Osteoblast (primary cell): Measurements from ENCODE around the gene CEACAM16. TPM values are rescaled to one million over a fixed set of nuclear protein-coding genes. Genes with fewer than 3 reads are reported as not detected.
"Not testable (repeated sequence)": the region's sequence is repeated elsewhere in the genome, so short reads cannot be mapped to it uniquely, and the experiment has no call there.

Experiments
- DNase-seq: peaks from one replicate; pipeline ENCODE4 v3.0.0; 2011; ENCODE audit warnings: low spot score, mixed read lengths; ENCODE audit not compliant: insufficient read length; ENCODE audit errors: missing footprints
- H2AFZ ChIP-seq: 2 replicates; pipeline ENCODE4 v1.6.0; 2011; ENCODE audit warnings: mild to moderate bottlenecking, low read length
- H3K27ac ChIP-seq: 2 replicates; pipeline ENCODE4 v1.5.1; 2011; ENCODE audit warnings: mild to moderate bottlenecking, low read depth, low read length, moderate library complexity
- H3K27me3 ChIP-seq: 2 replicates; pipeline ENCODE4 v1.6.0; 2012; ENCODE audit warnings: mild to moderate bottlenecking, control low read depth, inconsistent platforms, low read length, moderate library complexity; ENCODE audit not compliant: insufficient read depth
- H3K36me3 ChIP-seq: 2 replicates; pipeline ENCODE4 v1.5.1; 2011; ENCODE audit warnings: mild to moderate bottlenecking, low read length, control low read depth, moderate library complexity; ENCODE audit not compliant: insufficient read depth
- H3K4me1 ChIP-seq: 2 replicates; pipeline ENCODE4 v1.5.1; 2011; ENCODE audit warnings: mild to moderate bottlenecking, low read length, control low read depth, moderate library complexity; ENCODE audit not compliant: insufficient read depth
- H3K4me2 ChIP-seq: 2 replicates; pipeline ENCODE4 v1.6.0; 2011; ENCODE audit warnings: mild to moderate bottlenecking, low read length; ENCODE audit not compliant: insufficient read depth
- H3K4me3 ChIP-seq: fragments of 200-600 bp; sonication (generic); 3 replicates; pipeline ENCODE4 v1.5.1; 2012; ENCODE audit warnings: mild to moderate bottlenecking, low read length, inconsistent platforms; ENCODE audit not compliant: insufficient read depth
- H3K79me2 ChIP-seq: 2 replicates; pipeline ENCODE4 v1.6.0; 2012; ENCODE audit warnings: mild to moderate bottlenecking, low read length, control low read depth, inconsistent platforms; ENCODE audit not compliant: insufficient read depth
- H3K9me3 ChIP-seq: 2 replicates; pipeline ENCODE4 v1.5.1; 2011; ENCODE audit warnings: low read depth, low read length, control low read depth
- H4K20me1 ChIP-seq: 2 replicates; pipeline ENCODE4 v1.6.0; 2012; ENCODE audit warnings: mild to moderate bottlenecking, low read length, control low read depth; ENCODE audit not compliant: insufficient read depth
- total RNA-seq: library from RNA; depleted of rRNA; stranded (reverse); fragments of >200 nt; gene quantifications from 2 replicates; pipeline ENCODE4 v1.2.3, GENCODE V29; 2012
- TF ChIP-seq, protein P1 (sequence below): IDR thresholded peaks from 2 replicates; pipeline ENCODE4 v1.5.1; 2011; ENCODE audit warnings: mild to moderate bottlenecking, low read depth, low read length, moderate library complexity; ENCODE audit errors: extremely low read depth

The CEACAM16 gene
- total RNA-seq, 1 donor, result not detected

DNA sequence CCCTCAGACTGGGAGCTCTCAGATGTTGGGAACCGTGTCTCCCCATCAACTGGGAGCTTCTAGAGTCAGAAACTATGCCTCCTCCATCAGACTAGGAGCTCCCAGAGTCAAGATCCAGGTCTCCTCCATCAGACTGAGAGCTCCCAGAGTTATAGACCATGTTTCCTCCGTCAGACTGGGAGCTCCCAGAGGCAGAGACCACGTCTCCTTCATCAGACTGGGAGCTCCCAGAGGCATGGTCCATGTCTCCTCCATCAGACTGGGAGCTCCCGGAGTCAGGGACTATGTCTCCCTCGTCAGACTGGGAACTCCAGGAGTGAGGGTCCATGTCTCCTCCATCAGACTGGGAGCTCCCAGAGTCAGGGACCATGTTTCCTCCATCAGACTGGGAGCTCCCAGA lies 10.0 kb downstream of the CEACAM16 start:
- Histone ChIP-seq H3K4me3 (no peak overlapping the region), H4K20me1 (no peaks in the 10 kb centered on the region), H3K9me3 (no peaks in the 10 kb centered on the region), H3K4me2 (no peak overlapping the region), H3K27ac (no peak overlapping the region), H3K79me2 (no peaks in the 10 kb centered on the region), H2AFZ (no peak overlapping the region), H3K27me3 (no peaks in the 10 kb centered on the region), H3K36me3 (no peaks in the 10 kb centered on the region), H3K4me1 (no peaks in the 10 kb centered on the region)
- TF ChIP-seq, protein P1, sequence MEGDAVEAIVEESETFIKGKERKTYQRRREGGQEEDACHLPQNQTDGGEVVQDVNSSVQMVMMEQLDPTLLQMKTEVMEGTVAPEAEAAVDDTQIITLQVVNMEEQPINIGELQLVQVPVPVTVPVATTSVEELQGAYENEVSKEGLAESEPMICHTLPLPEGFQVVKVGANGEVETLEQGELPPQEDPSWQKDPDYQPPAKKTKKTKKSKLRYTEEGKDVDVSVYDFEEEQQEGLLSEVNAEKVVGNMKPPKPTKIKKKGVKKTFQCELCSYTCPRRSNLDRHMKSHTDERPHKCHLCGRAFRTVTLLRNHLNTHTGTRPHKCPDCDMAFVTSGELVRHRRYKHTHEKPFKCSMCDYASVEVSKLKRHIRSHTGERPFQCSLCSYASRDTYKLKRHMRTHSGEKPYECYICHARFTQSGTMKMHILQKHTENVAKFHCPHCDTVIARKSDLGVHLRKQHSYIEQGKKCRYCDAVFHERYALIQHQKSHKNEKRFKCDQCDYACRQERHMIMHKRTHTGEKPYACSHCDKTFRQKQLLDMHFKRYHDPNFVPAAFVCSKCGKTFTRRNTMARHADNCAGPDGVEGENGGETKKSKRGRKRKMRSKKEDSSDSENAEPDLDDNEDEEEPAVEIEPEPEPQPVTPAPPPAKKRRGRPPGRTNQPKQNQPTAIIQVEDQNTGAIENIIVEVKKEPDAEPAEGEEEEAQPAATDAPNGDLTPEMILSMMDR, result no peak
- DNase-seq, result no peak

DNA sequence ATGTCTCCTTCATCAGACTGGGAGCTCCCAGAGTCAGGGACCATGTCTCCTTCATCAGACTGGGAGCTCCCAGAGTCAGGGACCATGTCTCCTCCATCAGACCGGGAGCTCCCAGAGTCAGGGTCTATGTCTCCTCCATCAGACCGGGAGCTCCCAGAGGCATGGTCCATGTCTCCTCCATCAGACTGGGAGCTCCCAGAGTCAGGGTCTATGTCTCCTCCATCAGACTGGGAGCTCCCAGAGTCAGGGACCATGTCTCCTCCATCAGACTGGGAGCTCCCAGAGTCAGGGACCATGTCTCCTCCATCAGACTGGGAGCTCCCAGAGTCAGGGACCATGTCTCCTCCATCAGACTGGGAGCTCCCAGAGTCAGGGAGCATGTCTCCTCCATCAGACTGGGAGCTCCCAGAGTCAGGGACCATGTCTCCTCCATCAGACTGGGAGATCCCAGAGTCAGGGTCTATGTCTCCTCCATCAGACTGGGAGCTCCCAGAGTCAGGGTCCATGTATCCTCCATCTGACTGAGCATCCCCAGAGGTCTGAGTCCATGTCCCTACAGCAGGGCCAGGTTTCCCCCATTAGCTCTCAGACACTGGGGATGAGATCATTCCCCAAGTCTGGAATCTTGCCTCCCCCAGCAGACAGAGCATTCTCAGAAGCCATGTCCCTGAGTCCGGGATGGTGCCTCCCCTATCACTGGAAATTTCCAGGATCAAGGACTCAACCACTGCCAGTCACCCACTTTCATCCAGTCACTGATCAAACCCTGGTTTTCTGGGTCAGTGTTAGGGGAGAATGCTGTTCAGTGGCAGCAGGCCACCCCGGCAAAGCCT lies 10.7 kb downstream of the CEACAM16 start:
- peak; percentile 80 for DNase-seq
- H3K79me2 ChIP-seq, H3K9me3 ChIP-seq, H3K27ac ChIP-seq, H4K20me1 ChIP-seq, H3K4me1 ChIP-seq, H3K4me3 ChIP-seq, H2AFZ ChIP-seq, H3K4me2 ChIP-seq, H3K27me3 ChIP-seq, H3K36me3 ChIP-seq: not testable (repeated sequence)

- Histone ChIP-seq H2AFZ (no peak overlapping the region), H3K36me3 (no peaks in the 10 kb centered on the region)
Measured at GRCh38 chr19:44710483-44710882, 11.5 kb downstream of the CEACAM16 start.

GRCh38 chr19:44712864-44713515 lies 14.0 kb downstream of the CEACAM16 start:
- H3K4me3 ChIP-seq, result no peak overlapping the region
- H3K79me2 ChIP-seq, result no peaks in the 10 kb centered on the region
- no peak overlapping the region for H3K4me2 ChIP-seq
- H2AFZ ChIP-seq, result no peak overlapping the region
- no peak for DNase-seq
- no peaks in the 10 kb centered on the region for H4K20me1 ChIP-seq
- TF ChIP-seq, protein P1, result no peak
- no peaks in the 10 kb centered on the region for H3K27me3 ChIP-seq
- H3K4me1 ChIP-seq, result no peaks in the 10 kb centered on the region
- no peak overlapping the region for H3K27ac ChIP-seq
- peaks cover 3% of the 10 kb centered on the region for H3K9me3 ChIP-seq
- H3K36me3 ChIP-seq, result no peaks in the 10 kb centered on the region

More at GRCh38 chr19:44710483-44710882, 11.5 kb downstream of the CEACAM16 start:
- Histone ChIP-seq H3K9me3 (peaks cover 3% of the 10 kb centered on the region), H3K27ac (no peak overlapping the region), H3K4me1 (no peaks in the 10 kb centered on the region), H3K27me3 (no peaks in the 10 kb centered on the region), H4K20me1 (no peaks in the 10 kb centered on the region), H3K4me3 (no peak overlapping the region), H3K79me2 (no peaks in the 10 kb centered on the region), H3K4me2 (no peak overlapping the region)
- no peak for DNase-seq
- TF ChIP-seq, protein P1, result no peak
